Stimulated activated CD4-positive, alpha-beta T cell treated with anti-CD3 and anti-CD28 coated beads, Interleukin-4, amount 100 ng/mL, for 48 hours (primary cell): ENCODE results near the gene ABCA9.

Source experiments
- DNase-seq, 2 donors: peaks; one replicate each; pipeline ENCODE4 v3.0.0-alpha.2; 2020; ENCODE audit warnings: low read depth in 2 of 2

ABCA9 gene

GRCh38 chr17:69065113-69065512 lies 4.4 kb upstream of the ABCA9 start:
- no peak for DNase-seq

- no peak for DNase-seq
These were observed 3.7 kb upstream of the ABCA9 start for GRCh38 chr17:69064476-69064875.

GRCh38 chr17:69064001-69064400 lies 3.3 kb upstream of the ABCA9 start:
- DNase-seq = no peak

- no peak for DNase-seq
These were observed 2.3 kb upstream of the ABCA9 start for GRCh38 chr17:69062860-69063581.

- DNase-seq = no peak
These were observed 1.2 kb upstream of the ABCA9 start for GRCh38 chr17:69061721-69062556.

GRCh38 chr17:69059458-69060175 lies 1.1 kb downstream of the ABCA9 start:
- DNase-seq = no peak

GRCh38 chr17:69058165-69058564 lies 2.6 kb downstream of the ABCA9 start:
- DNase-seq = no peak

- DNase-seq = no peak
These were observed 3.4 kb downstream of the ABCA9 start for GRCh38 chr17:69057280-69057679.

GRCh38 chr17:69056179-69056823 lies 4.4 kb downstream of the ABCA9 start:
- no peak for DNase-seq

GRCh38 chr17:69055334-69055733 lies 5.4 kb downstream of the ABCA9 start:
- DNase-seq = no peak

- no peak for DNase-seq
These were observed 9.5 kb downstream of the ABCA9 start for GRCh38 chr17:69050999-69051775.

- DNase-seq = no peak
These were observed 12.1 kb downstream of the ABCA9 start for GRCh38 chr17:69048634-69049033.

GRCh38 chr17:69047368-69048263 lies 13.1 kb downstream of the ABCA9 start:
- DNase-seq = no peak

- no peak for DNase-seq
These were observed 14.5 kb downstream of the ABCA9 start for GRCh38 chr17:69046121-69046807.

GRCh38 chr17:69045646-69046045 lies 15.1 kb downstream of the ABCA9 start:
- DNase-seq = no peak

GRCh38 chr17:69044371-69044770 lies 16.4 kb downstream of the ABCA9 start:
- DNase-seq = no peak

GRCh38 chr17:69043098-69043734 lies 17.5 kb downstream of the ABCA9 start:
- no peak for DNase-seq

- DNase-seq = no peak
These were observed 18.4 kb downstream of the ABCA9 start for GRCh38 chr17:69042308-69042707.

GRCh38 chr17:69031839-69032238 lies 28.9 kb downstream of the ABCA9 start:
- no peak for DNase-seq
